ENCODE data around the gene LSG1. TPM values are rescaled to one million over a fixed set of nuclear protein-coding genes. Genes with fewer than 3 reads are reported as not detected.

LSG1 gene
- total and polyA plus RNA-seq, 2 donors (not counting 1 experiment from before 2014, with no cell fraction given): 27.6 to 35.3 TPM

- H3K27ac ChIP-seq (ENCODE audit: insufficient read depth, low read length): no peak overlapping the region
- H3K4me3 ChIP-seq (replicated peaks in 1 of 4; ENCODE audit: control extremely low read depth in 1 of 4, insufficient read depth in 1 of 4, low read depth in 3 of 4, low read length in 4 of 4): no peak overlapping the region
- no peaks in the 10 kb centered on the region for H3K79me2 ChIP-seq (ENCODE audit: control insufficient read depth, insufficient read depth, low read length)
- H3K9me3 ChIP-seq (ENCODE audit: control insufficient read depth, insufficient read depth, low read depth, low read length): no peaks in the 10 kb centered on the region
- no peaks in the 10 kb centered on the region for H4K20me1 ChIP-seq (ENCODE audit: control insufficient read depth, extremely low read depth, insufficient read depth, low read length)
- no peak for DNase-seq (ENCODE audit: low read depth in 2 of 2)
- H3K4me2 ChIP-seq (ENCODE audit: extremely low read depth, insufficient read depth, low read length): no peak overlapping the region
- no peaks in the 10 kb centered on the region for H3K4me1 ChIP-seq (ENCODE audit: control insufficient read depth, extremely low read depth, insufficient read depth, low read length)
- no peaks in the 10 kb centered on the region for H3K27me3 ChIP-seq (ENCODE audit: control insufficient read depth, insufficient read depth, low read length)
- H2AFZ ChIP-seq (ENCODE audit: low read length): no peak overlapping the region
- TF ChIP-seq CTCF (conservative IDR thresholded peaks at IDR 0.05 in 1 of 2, IDR thresholded peaks at IDR 0.05 in 1 of 2; ENCODE audit: low read depth in 1 of 2, low read length in 2 of 2): no peak
- TF ChIP-seq EZH2 (IDR thresholded peaks at IDR 0.05; ENCODE audit: low read length, missing control alignments): no peak
- no peak overlapping the region for H3K9ac ChIP-seq (ENCODE audit: insufficient read depth, low read length)
- H3K36me3 ChIP-seq (ENCODE audit: control insufficient read depth, insufficient read depth, low read length): peaks cover 7% of the 10 kb centered on the region
Observed at GRCh38 chr3:194658477-194659242, 13.3 kb downstream of the LSG1 start.

GRCh38 chr3:194657439-194657838 lies 14.6 kb downstream of the LSG1 start:
- Histone ChIP-seq H3K4me3 (replicated peaks in 1 of 4; ENCODE audit: control extremely low read depth in 1 of 4, insufficient read depth in 1 of 4, low read depth in 3 of 4, low read length in 4 of 4) (no peak overlapping the region), H3K9me3 (ENCODE audit: control insufficient read depth, insufficient read depth, low read depth, low read length) (no peaks in the 10 kb centered on the region), H2AFZ (ENCODE audit: low read length) (no peak overlapping the region), H3K27me3 (ENCODE audit: control insufficient read depth, insufficient read depth, low read length) (no peaks in the 10 kb centered on the region), H3K4me2 (ENCODE audit: extremely low read depth, insufficient read depth, low read length) (no peak overlapping the region), H4K20me1 (ENCODE audit: control insufficient read depth, extremely low read depth, insufficient read depth, low read length) (no peaks in the 10 kb centered on the region), H3K4me1 (ENCODE audit: control insufficient read depth, extremely low read depth, insufficient read depth, low read length) (no peaks in the 10 kb centered on the region), H3K27ac (ENCODE audit: insufficient read depth, low read length) (no peak overlapping the region), H3K9ac (ENCODE audit: insufficient read depth, low read length) (no peak overlapping the region), H3K36me3 (ENCODE audit: control insufficient read depth, insufficient read depth, low read length) (peaks cover 10% of the 10 kb centered on the region), H3K79me2 (ENCODE audit: control insufficient read depth, insufficient read depth, low read length) (no peaks in the 10 kb centered on the region)
- TF ChIP-seq EZH2 (IDR thresholded peaks at IDR 0.05; ENCODE audit: low read length, missing control alignments) (no peak), CTCF (conservative IDR thresholded peaks at IDR 0.05 in 1 of 2, IDR thresholded peaks at IDR 0.05 in 1 of 2; ENCODE audit: low read depth in 1 of 2, low read length in 2 of 2) (no peak)
- DNase-seq (ENCODE audit: low read depth in 2 of 2): no peak

- H3K27me3 ChIP-seq (ENCODE audit: control insufficient read depth, insufficient read depth, low read length): no peaks in the 10 kb centered on the region
- DNase-seq (ENCODE audit: low read depth in 2 of 2): no peak
- H3K4me1 ChIP-seq (ENCODE audit: control insufficient read depth, extremely low read depth, insufficient read depth, low read length): no peaks in the 10 kb centered on the region
- no peaks in the 10 kb centered on the region for H3K9me3 ChIP-seq (ENCODE audit: control insufficient read depth, insufficient read depth, low read depth, low read length)
- H3K4me3 ChIP-seq (replicated peaks in 1 of 4; ENCODE audit: control extremely low read depth in 1 of 4, insufficient read depth in 1 of 4, low read depth in 3 of 4, low read length in 4 of 4): no peak overlapping the region
- H4K20me1 ChIP-seq (ENCODE audit: control insufficient read depth, extremely low read depth, insufficient read depth, low read length): no peaks in the 10 kb centered on the region
- H3K27ac ChIP-seq (ENCODE audit: insufficient read depth, low read length): no peak overlapping the region
- H3K36me3 ChIP-seq (ENCODE audit: control insufficient read depth, insufficient read depth, low read length): peaks cover 14% of the 10 kb centered on the region
- H3K9ac ChIP-seq (ENCODE audit: insufficient read depth, low read length): no peak overlapping the region
- no peak overlapping the region for H3K4me2 ChIP-seq (ENCODE audit: extremely low read depth, insufficient read depth, low read length)
- no peak overlapping the region for H2AFZ ChIP-seq (ENCODE audit: low read length)
- TF ChIP-seq CTCF (conservative IDR thresholded peaks at IDR 0.05 in 1 of 2, IDR thresholded peaks at IDR 0.05 in 1 of 2; ENCODE audit: low read depth in 1 of 2, low read length in 2 of 2) (no peak), EZH2 (IDR thresholded peaks at IDR 0.05; ENCODE audit: low read length, missing control alignments) (no peak)
- no peaks in the 10 kb centered on the region for H3K79me2 ChIP-seq (ENCODE audit: control insufficient read depth, insufficient read depth, low read length)
Observed at GRCh38 chr3:194654443-194654842, 17.5 kb downstream of the LSG1 start.
